ENCODE results near the gene NCAPD2. TPM values are rescaled to one million over a fixed set of nuclear protein-coding genes. Genes with fewer than 3 reads are reported as not detected.

NCAPD2 gene
- total RNA-seq, 1 experiment from 2014 or later, result 114 TPM

GRCh38 chr12:6547987-6548386 lies 54.1 kb downstream of the NCAPD2 start:
- no peaks in the 10 kb centered on the region for H3K27me3 Mint-ChIP-seq (ENCODE audit: low read depth)
- peaks cover 10 to 15% of the 10 kb centered on the region in 2 experiments for H3K4me1 Mint-ChIP-seq

More at GRCh38 chr12:6547987-6548386, 54.1 kb downstream of the NCAPD2 start:
- Histone ChIP-seq H3K4me2 (ENCODE audit: insufficient read depth, insufficient read length, low read length) (no peak overlapping the region), H2BK120ac (ENCODE audit: low read depth, low read length, poor library complexity, severe bottlenecking) (no peak overlapping the region), H3K27me3 (ENCODE audit: insufficient read depth, low read length) (no peaks in the 10 kb centered on the region), H3K4ac (ENCODE audit: low read depth, low read length) (no peak overlapping the region), H2BK20ac (ENCODE audit: low read depth, low read length, poor library complexity, severe bottlenecking) (no peak overlapping the region), H3K14ac (ENCODE audit: insufficient read depth, low read length) (no peak overlapping the region), H2BK5ac (ENCODE audit: insufficient read length, low read length) (no peak overlapping the region), H3K79me1 (ENCODE audit: insufficient read depth, low read depth, low read length, poor library complexity, severe bottlenecking) (no peaks in the 10 kb centered on the region), H4K5ac (ENCODE audit: insufficient read length, low read depth, low read length) (no peak overlapping the region), H3K23ac (ENCODE audit: insufficient read length, low read depth, low read length) (no peak overlapping the region), H2BK12ac (ENCODE audit: insufficient read length, low read depth, low read length) (no peak overlapping the region), H4K20me1 (ENCODE audit: control insufficient read depth, insufficient read depth, insufficient read length) (no peaks in the 10 kb centered on the region), H3K9ac (ENCODE audit: extremely low read depth, insufficient read length, low read length) (no peak overlapping the region), H3T11ph (ENCODE audit: low read length) (no peak overlapping the region), H2BK15ac (ENCODE audit: low read depth, low read length) (no peak overlapping the region), H2AFZ (ENCODE audit: low read length) (no peak overlapping the region), H4K91ac (ENCODE audit: insufficient read length, low read depth, low read length) (no peak overlapping the region), H3K9me3 (ENCODE audit: control insufficient read depth, low read depth, low read length) (no peaks in the 10 kb centered on the region), H3K4me1 (ENCODE audit: insufficient read depth, low read length) (no peaks in the 10 kb centered on the region; the same call in 1 of the 2 replicates), H4K8ac (replicated peaks; ENCODE audit: insufficient read length, low read depth, low read length) (no peak overlapping the region), H3K79me2 (ENCODE audit: insufficient read depth, low read length) (no peaks in the 10 kb centered on the region; the same call in 1 of the 2 replicates), H3K18ac (ENCODE audit: insufficient read length, low read depth, low read length) (no peak overlapping the region), H3K27ac (ENCODE audit: insufficient read length, low read depth, low read length) (no peak overlapping the region), H3K23me2 (ENCODE audit: insufficient read length, low read depth, low read length, poor library complexity, severe bottlenecking) (no peaks in the 10 kb centered on the region), H3K56ac (ENCODE audit: insufficient read length, low read depth, low read length) (no peak overlapping the region), H2AK5ac (ENCODE audit: insufficient read length, low read length) (no peak overlapping the region)
- peak; percentile 27 for DNase-seq
- H3K4me3 Mint-ChIP-seq, result no peak overlapping the region
- no peaks in the 10 kb centered on the region; a peak in 1 of 5 replicates for H3K9me3 Mint-ChIP-seq
- TF ChIP-seq CTCF (conservative IDR thresholded peaks at IDR 0.05), result no peak
- H3K27ac Mint-ChIP-seq, result peak overlapping the region; percentile 12 to 34 (median 29); a peak in 3 of 7 replicates
- WGBS (ENCODE audit: extremely low coverage, insufficient read length, low lambda C conversion rate), result no CpG with 5 or more reads among the region's 9 CpGs
- H3K36me3 Mint-ChIP-seq (ENCODE audit: insufficient read depth in 1 of 3, low read depth in 3 of 3), result peaks cover 35 to 71% (median 55%) of the 10 kb centered on the region in 3 experiments

Data from H9 (cell line).